ENCODE data around the gene C2orf76. TPM values are rescaled to one million over a fixed set of nuclear protein-coding genes. Genes with fewer than 3 reads are reported as not detected.

Gene C2orf76
- 10 to 100 TPM in 7 of 9 donors, 1 to 10 TPM in 2; 2.2 to 22.8 (median 16.8) TPM for total RNA-seq
- 10 to 100 TPM; 13.0 to 47.4 (median 25.5) TPM for polyA plus RNA-seq
- long read RNA-seq, donor 1, transcript C2orf76-201 (6 exons, 676 nt) = major isoform, 7 of 453 reads
- long read RNA-seq, donor 1, partial matches to known transcripts = 439 of 453 reads
- long read RNA-seq, donor 1, other reads (novel, unspliced or antisense) = 6 of 453 reads
- long read RNA-seq, donor 2, transcript C2orf76-201 (6 exons, 676 nt) = major isoform, 7 of 205 reads
- long read RNA-seq, donor 2, partial matches to known transcripts = 192 of 205 reads
- long read RNA-seq, donor 2, other reads (novel, unspliced or antisense) = 5 of 205 reads
- long read RNA-seq, donor 3, transcript C2orf76-201 (6 exons, 676 nt) = major isoform, 8 of 8 reads
- long read RNA-seq, donor 3, partial matches to known transcripts = 0 of 8 reads
- long read RNA-seq, donor 3, other reads (novel, unspliced or antisense) = 0 of 8 reads
- long read RNA-seq, donor 4, partial matches to known transcripts = 0 of 5 reads
- long read RNA-seq, donor 4, other reads (novel, unspliced or antisense) = 1 of 5 reads
- long read RNA-seq, donor 5, transcript C2orf76-201 (6 exons, 676 nt) = major isoform, 5 of 10 reads
- long read RNA-seq, donor 5, partial matches to known transcripts = 1 of 10 reads
- long read RNA-seq, donor 5, other reads (novel, unspliced or antisense) = 4 of 10 reads
- long read RNA-seq, donor 6, transcript C2orf76-201 (6 exons, 676 nt) = major isoform, 6 of 16 reads
- long read RNA-seq, donor 6, partial matches to known transcripts = 3 of 16 reads
- long read RNA-seq, donor 6, other reads (novel, unspliced or antisense) = 6 of 16 reads
- long read RNA-seq, donor 7, transcript C2orf76-201 (6 exons, 676 nt) = major isoform, 8 of 214 reads
- long read RNA-seq, donor 7, partial matches to known transcripts = 206 of 214 reads
- long read RNA-seq, donor 7, other reads (novel, unspliced or antisense) = 0 of 214 reads
- long read RNA-seq, donor 8, transcript C2orf76-201 (6 exons, 676 nt) = major isoform, 5 of 429 reads
- long read RNA-seq, donor 8, partial matches to known transcripts = 409 of 429 reads
- long read RNA-seq, donor 8, other reads (novel, unspliced or antisense) = 13 of 429 reads
- long read RNA-seq, donor 9, partial matches to known transcripts = 67 of 288 reads
- long read RNA-seq, donor 9, other reads (novel, unspliced or antisense) = 217 of 288 reads
- long read RNA-seq, donor 10, partial matches to known transcripts = 0 of 4 reads
- long read RNA-seq, donor 10, other reads (novel, unspliced or antisense) = 0 of 4 reads

- TF ChIP-seq CTCF (IDR thresholded peaks at IDR 0.05) = no peak
- TF ChIP-seq POLR2A (IDR thresholded peaks at IDR 0.05) = peak; percentile 62 to 92
- peak; percentile 95 to 97 (median 95) for DNase-seq
- intact Hi-C loops (cut with DNase I) = no loop called here
- 0 to 1% (median 1%) methylated on average over 9 to 65 of the region's 65 CpGs for WGBS, 4 donors
- peak within 1 kb of the TSS; percentile 51 to 97 (median 64) for H3K4me3 ChIP-seq
- peaks cover 0 to 37% of the 10 kb centered on the region in 2 donors for H3K36me3 ChIP-seq (replicated peaks in 1 of 2)
- peaks cover 16 to 28% of the 10 kb centered on the region in 2 donors for H3K4me1 ChIP-seq (replicated peaks in 1 of 2)
- peak within 1 kb of the TSS; percentile 48 to 91 (median 73) for H3K27ac ChIP-seq
- no peaks in the 10 kb centered on the region for H3K9me3 ChIP-seq (replicated peaks in 1 of 3)
- H3K27me3 ChIP-seq = no peaks in the 10 kb centered on the region
These were observed at the start of gene C2orf76, which contains the start of gene DBI for GRCh38 chr2:119366649-119367471. Gene C2orf76 (minus strand): TSS chr2:119366834. CDS start chr2:119339959, 26,875 bp downstream. Gene DBI (plus strand): TSS chr2:119366977. CDS start chr2:119367052, 75 bp downstream.

- H3K27me3 ChIP-seq = no peaks in the 10 kb centered on the region
- intact Hi-C loops (cut with DNase I) = no loop called here
- no peak overlapping the region for H3K27ac ChIP-seq
- WGBS, 4 donors = 82 to 94% (median 85%) methylated on average over 1 of the region's 1 CpG
- H3K4me3 ChIP-seq = no peak overlapping the region
- peaks cover 0 to 8% of the 10 kb centered on the region in 2 donors for H3K4me1 ChIP-seq (replicated peaks in 1 of 2)
- no peak for DNase-seq
- no peaks in the 10 kb centered on the region for H3K36me3 ChIP-seq (replicated peaks in 1 of 2)
- TF ChIP-seq POLR2A (IDR thresholded peaks at IDR 0.05) (no peak), CTCF (IDR thresholded peaks at IDR 0.05) (no peak)
- no peaks in the 10 kb centered on the region for H3K9me3 ChIP-seq (replicated peaks in 1 of 3)
These were observed 49.0 kb upstream of the C2orf76 start for GRCh38 chr2:119415630-119416029.

- Histone ChIP-seq H3K27ac (no peak overlapping the region), H3K27me3 (no peaks in the 10 kb centered on the region), H3K4me1 (replicated peaks in 1 of 2) (peaks cover 0 to 8% of the 10 kb centered on the region in 2 donors), H3K36me3 (replicated peaks in 1 of 2) (no peaks in the 10 kb centered on the region), H3K4me3 (no peak overlapping the region), H3K9me3 (replicated peaks in 1 of 3) (no peaks in the 10 kb centered on the region)
- TF ChIP-seq CTCF (IDR thresholded peaks at IDR 0.05) = no peak
- WGBS, 4 donors = 80 to 85% (median 83%) methylated on average over 3 of the region's 3 CpGs
- DNase-seq = no peak
- intact Hi-C loops (cut with DNase I) = no loop called here
These were observed 48.3 kb upstream of the C2orf76 start for GRCh38 chr2:119414894-119415293.

Measured in adrenal gland (tissue), 19 donors.